ENCODE measurements around the gene MRPS17.

MRPS17 gene

DNA sequence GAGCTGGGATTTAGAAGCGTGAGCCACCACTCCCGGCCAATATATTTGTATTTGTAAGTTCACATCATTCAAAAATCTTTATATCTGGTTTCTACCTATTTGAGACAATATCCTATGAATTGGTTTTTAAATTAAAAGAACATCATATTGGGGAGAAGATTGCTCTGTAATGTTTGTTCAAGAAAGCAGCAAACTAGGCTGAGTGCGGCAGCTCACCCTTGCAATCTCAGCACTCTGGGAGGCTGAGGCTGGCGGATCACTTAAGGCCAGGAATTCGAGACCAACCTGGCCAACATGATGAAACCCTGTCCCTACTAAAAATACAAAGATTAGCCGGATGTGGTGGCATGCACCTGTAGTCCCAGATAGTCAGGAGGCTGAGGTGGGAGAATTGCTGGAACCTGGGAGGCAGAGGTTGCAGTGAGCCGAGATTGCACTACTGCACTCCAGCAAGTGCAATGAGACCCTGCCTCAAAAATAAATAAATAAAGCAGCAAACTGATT lies 22.1 kb downstream of the MRPS17 start:
- no peak for DNase-seq

DNA sequence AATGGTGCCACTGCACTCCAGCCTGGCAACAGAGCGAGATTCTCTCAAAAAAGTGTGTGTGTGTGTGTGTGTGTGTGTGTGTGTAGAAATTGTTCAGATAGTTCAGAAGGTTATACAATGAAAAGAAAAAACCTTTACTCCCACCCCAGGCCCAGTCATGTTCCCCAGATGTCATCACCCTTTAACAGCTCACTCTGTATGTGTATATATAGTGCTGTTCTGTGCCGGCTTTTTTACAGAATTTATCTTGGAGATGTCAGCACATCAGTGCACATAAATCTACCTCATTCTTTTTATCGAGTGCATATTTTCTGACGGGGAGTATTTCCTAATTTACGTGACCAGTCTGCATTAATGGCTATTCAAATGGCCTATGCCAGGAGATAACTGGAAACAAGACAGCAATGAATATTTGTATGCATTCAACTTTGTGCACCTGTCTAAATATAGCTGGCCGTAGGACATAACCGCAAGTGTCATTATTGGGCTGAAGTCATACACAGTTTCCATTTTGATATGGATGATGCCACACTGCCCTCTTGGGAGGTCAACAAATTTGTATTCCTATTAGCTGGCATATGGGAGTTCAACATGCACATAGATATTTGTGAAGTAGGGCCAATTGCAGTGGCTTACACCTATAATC lies 24.4 kb downstream of the MRPS17 start:
- DNase-seq: no peak

DNA sequence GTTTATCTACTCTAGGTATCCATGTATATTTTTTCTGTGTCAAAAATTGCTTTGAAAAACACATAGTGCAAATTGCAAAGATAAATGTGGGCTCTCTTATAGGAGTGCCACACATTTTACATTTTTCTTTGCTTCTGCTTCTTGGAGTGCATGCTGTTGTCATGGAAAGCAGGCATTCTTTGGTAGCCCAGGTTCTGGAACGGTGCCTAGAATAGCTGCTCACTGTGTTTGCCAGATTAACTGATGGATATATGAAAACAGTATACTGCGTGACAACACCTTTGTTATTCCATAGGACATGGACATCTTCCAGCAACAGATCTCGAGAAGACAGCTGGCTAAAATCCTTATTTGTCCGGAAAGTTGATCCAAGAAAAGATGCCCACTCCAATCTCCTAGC lies 26.2 kb downstream of the MRPS17 start:
- no peak for DNase-seq

DNA sequence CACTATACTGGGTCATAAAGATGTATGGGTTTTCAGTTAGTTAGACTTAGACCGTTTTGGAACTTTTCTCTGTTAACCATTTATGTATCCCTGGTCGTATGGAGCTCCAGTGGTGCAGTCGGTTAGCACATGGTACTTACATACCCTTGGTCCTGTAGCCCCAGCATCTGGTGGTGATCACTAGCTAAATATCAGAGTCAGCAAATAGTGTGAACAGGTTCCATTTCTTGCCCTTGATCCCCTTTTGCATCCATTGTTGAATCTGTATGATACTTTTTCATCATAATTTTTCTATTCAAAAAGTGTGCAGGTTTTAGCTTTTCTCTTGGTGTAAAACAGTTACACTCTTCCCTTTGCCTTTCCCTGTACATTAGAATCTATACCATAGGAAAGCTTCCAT lies 28.6 kb downstream of the MRPS17 start:
- no peak for DNase-seq

DNA sequence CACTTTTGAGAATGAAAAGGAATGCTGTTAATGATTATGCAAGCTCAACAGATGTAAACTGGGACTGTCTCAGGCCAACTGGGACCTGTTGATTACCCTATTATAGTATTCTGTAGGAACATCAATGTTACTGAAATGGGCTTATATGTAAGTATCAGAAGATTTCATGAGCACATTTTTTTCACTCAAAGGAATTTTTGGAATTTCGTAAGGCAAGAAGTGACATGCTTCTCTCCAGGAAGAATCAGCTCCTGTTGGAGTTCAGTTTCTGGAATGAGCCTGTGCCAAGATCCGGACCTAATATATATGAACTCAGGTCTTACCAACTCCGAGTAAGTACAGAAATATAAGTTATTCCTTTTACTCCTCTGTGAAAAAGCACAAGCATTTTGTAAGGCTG lies 31.9 kb downstream of the MRPS17 start:
- DNase-seq: no peak

DNA sequence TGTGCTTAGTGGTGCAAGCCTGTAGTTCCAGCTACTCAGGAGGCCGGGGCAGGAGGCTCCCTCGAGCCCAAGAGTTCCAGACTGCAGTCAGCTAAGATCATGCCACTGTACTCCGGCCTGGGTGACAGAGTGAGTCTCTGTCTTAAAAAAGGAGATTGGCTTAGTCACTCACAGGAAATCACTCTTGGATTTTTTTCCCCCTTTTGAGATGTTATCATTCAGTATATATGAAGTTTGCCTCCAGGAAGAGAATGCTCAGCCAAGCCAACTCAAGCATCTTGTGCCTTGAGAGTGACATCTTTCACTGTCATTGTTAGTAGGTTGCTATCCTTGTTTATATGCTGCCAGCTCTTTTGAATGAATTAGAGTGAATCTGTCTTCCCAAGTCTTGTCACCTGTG lies 40.7 kb downstream of the MRPS17 start:
- no peak for DNase-seq

DNA sequence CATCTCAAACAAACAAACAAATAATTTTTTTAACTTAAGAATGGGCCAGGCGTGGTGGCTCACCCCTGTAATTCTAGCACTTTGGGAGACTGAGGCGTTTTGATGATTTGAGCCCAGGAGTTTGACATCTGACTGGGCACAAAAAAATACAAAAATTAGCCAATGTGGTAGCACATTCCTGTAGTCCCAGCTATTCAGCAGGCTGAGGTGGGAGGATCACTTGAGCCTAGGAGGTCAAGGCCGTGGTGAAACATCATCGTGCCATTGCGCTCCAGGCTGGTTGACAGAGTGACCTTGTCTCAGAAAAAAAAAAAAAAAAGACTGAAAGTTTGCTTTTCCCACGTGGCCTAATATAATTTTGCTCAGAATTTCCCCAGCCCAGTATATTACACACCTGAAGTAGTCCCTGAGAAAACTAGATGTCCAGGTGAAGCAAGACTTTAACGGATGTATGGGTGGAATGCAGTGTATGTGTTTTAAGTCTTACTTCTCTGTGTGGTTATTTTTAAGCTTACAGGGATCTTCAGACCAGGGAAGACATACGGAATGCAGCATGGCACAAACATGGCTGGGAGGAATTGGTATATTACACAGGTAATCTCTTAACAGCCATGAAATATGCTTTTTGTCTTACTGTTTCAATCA lies 45.3 kb downstream of the MRPS17 start:
- no peak for DNase-seq

DNA sequence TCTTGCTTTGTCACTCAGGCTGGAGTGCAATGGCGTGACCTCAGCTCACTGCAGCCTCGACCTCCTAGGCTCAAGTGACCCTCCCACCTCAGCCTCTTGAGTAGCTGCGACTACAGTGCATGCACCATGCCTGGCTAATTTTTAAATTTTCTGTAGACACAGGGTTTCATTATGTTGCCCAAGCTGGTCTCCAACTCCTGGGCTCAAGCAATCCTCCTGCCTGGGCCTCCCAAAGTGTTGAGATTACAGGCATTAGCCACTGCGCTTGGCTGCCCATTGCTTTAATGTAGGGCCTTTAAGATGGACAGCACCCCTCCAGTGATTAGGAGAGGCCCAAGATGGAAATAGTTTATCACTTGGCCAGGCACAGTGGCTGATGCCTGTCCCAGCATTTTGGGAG lies 52.1 kb downstream of the MRPS17 start:
- no peak for DNase-seq
